Motor neuron (in vitro differentiated cells): Measurements from ENCODE around the gene SLC16A12. TPM values are rescaled to one million over a fixed set of nuclear protein-coding genes. Genes with fewer than 3 reads are reported as not detected.

Experiments
- ATAC-seq, 8 experiments: fragments of 200-7000 bp; cut with Tn5 transposase; replicated peaks in 6 of 8; 2 replicates each; pipeline ENCODE4 v1.8.0; 2021; ENCODE audit warnings: mild to moderate bottlenecking in 8 of 8, moderate library complexity in 8 of 8
- H3K27ac ChIP-seq, 2 donors: fragments of 250-450 bp; sonication (Bioruptor Pico); 2 replicates each; pipeline ENCODE4 v1.9.0; 2021; ENCODE audit warnings: antibody characterized with exemption in 2 of 2, mild to moderate bottlenecking in 2 of 2, moderate library complexity in 1 of 2
- H3K4me1 ChIP-seq, 2 donors: fragments of 250-450 bp; sonication (Bioruptor Pico); replicated peaks in 1 of 2; 2 replicates each; pipeline ENCODE4 v1.6.1; 2021; ENCODE audit warnings: antibody characterized with exemption in 2 of 2, mild to moderate bottlenecking in 2 of 2, moderate library complexity in 1 of 2
- H3K4me3 ChIP-seq, 5 donors: fragments of 250-450 bp; sonication (Bioruptor Pico); 2 replicates each; pipeline ENCODE4 v1.9.0; 2021; ENCODE audit warnings: antibody characterized with exemption in 5 of 5, mild to moderate bottlenecking in 5 of 5, moderate library complexity in 4 of 5
- WGBS, 10 experiments: fragments of 450-650 bp; shearing (Covaris generic); methylation state at CpG; one replicate each; pipeline ENCODE4 v1.0.0; 2022; 5-methylcytosine and 5-hydroxymethylcytosine counted together
- in situ Hi-C, 9 experiments: fragments of 400-800 bp; cut with MboI; loops; one replicate each; pipeline ENCODE4 v1.15.0; 2021; ENCODE audit warnings: low sequenced_read_pairs in 9 of 9, low pct_unique_long_range_greater_than_20kb in 2 of 9; ENCODE audit not compliant: unreplicated experiment in 9 of 9
- total RNA-seq, 8 experiments: library from RNA; unstranded; fragments of 300-600 nt; gene quantifications; 2 replicates each; pipeline versions ENCODE4 v1.2.3 to v1.2.4, GENCODE V29; 2022

SLC16A12 gene
- total RNA-seq, 8 experiments from 2014 or later: under 0.01 to 15.8 (median 0.14) TPM; not detected in 3

DNA sequence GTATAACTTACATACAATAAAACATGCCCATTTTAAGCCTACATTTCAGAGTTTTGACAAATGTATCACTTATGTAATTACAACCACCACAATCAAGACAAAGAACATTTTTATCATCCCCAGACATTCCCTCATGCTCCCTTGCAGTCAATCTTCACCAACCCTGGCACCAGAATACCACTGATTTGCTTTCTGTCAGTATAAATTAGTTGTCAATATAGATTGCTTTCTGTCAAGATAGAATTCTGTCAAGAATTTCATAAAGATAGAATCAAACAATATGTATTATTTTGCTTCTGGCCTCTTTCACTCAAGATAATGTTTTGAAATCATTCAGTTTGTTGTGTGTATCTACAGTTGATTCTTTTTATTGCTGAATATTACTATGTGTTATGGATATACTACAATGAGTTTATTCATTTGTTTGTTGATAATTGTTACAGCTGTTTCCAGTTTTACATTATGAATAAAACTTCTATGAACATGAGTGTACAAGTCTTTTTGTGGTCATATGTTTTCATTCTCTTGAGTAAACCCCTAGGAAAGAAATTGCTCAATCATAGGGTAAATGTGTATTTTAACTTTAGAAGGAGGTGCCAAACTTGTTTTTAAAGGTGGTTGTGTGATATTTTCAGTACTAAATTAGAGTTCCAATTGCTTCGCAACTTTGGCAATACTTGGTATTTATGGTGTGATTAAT, 64.1 kb downstream of the SLC16A12 start:
- H3K4me1 ChIP-seq: peaks cover 0 to 8% of the 10 kb centered on the region in 2 donors
- 86 to 100% (median 100%) methylated on average over 1 of the region's 1 CpG; no CpG with 5 or more reads in 2 of the 10 experiments for WGBS, 10 experiments
- H3K27ac ChIP-seq: no peak overlapping the region
- in situ Hi-C loops: no loop called here
- no peak for ATAC-seq
- H3K4me3 ChIP-seq: no peak overlapping the region

DNA sequence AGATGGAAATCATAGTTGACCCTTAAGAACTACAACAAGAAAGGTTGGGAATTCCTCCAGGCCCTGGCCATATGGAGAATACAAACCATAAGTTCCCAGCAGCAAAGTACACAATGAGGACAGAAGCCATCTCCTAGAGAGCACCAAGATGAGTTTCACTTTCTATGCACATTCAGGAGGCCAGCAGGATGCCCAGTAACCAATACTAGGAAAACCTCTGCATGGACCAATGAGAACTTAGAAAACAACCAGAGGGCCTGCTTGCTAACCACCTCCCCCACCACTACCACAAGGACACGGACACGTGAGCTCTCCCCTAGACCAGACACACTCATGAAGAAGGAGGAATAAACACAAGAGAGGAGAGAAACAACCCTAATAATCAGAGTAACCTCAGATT, 64.8 kb downstream of the SLC16A12 start:
- in situ Hi-C loops: no loop called here
- peak in 2 of 8 experiments; percentile 16 to 30 for ATAC-seq
- H3K4me1 ChIP-seq: peaks cover 0 to 8% of the 10 kb centered on the region in 2 donors
- 60 to 100% (median 82%) methylated on average over 1 to 2 of the region's 2 CpGs; no CpG with 5 or more reads in 4 of the 10 experiments for WGBS, 10 experiments
- H3K27ac ChIP-seq: no peak overlapping the region
- H3K4me3 ChIP-seq: no peak overlapping the region

DNA sequence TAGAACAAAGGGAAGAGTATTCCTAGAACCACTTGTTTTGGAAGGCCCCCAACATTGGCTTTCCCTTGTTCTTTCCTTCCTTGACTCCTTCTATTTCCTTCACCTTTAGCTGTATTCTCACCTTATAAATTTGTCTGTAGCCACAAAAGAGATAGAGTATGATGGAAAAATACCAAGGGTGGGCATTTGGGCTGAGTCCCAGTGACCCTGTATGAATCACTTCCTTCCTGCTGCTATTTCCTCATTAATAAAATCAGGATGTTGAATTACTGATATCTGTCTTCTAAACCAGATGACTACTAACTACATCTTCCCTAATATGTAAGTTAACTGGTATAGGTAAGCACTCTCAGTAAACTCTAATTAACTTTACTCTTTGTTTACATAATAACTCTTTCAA, 65.9 kb downstream of the SLC16A12 start:
- in situ Hi-C loops: no loop called here
- ATAC-seq: no peak
- Histone ChIP-seq H3K27ac (no peak overlapping the region), H3K4me1 (peaks cover 0 to under 1% of the 10 kb centered on the region in 2 donors), H3K4me3 (no peak overlapping the region)

DNA sequence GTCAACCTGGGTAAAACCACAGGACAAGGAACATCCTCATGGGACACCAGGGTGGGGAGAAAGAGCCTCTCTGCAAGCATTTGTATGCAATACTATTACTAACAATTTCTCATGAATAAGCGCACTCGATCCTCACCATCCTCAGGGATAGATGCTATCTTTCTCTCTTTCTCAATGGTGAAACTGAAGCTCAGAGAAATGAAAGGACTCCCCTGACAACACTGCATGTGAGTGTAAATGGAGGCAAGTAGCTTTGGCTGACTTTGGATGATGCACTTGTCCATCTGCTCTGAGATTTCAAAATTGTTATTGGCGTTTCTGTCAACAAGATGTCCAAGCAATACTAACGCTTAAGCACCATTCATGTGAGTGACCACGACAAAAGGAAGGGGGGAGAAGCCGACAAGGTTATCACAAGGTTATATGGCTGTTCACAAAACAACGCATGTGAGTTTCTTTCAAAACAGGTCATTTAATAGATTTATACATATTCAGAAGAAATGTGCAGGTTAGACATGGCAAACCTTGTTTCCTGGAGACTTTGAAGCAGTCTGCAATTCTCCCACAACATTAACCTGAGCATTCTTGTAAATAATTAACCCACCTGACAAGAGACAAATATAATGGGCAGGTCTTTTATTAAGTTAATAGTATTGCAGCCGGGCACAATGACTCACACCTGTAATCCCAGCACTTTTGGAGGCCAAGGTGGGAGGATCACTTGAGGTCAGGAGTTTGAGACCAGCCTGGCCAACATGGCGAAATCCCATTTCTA, 67.0 kb downstream of the SLC16A12 start:
- ATAC-seq: no peak
- in situ Hi-C loops: no loop called here
- H3K4me3 ChIP-seq: no peak overlapping the region
- no peaks in the 10 kb centered on the region for H3K4me1 ChIP-seq
- no peak overlapping the region for H3K27ac ChIP-seq
- 80 to 100% (median 94%) methylated on average over 4 to 9 of the region's 9 CpGs; no CpG with 5 or more reads in 1 of the 10 experiments for WGBS, 10 experiments

DNA sequence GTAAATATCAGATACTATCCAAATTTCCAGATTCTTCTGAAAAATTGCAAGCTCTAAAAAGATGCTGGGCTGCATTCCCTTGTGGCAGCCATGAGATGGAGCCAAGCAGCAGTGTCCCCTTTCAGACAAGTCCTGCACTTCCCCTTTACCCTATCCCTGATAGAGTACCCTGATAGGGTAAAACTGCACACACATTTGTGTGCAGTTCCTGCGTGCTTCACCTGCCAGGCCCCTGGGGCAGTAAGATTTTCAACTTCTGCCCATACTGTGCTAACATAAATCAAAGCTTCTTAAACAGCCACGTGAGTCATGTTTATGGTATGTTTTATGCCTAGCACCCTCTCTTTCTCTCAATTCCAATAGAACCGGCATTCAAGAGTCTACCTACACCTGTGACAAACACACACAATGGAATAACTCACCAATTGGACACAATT, 68.8 kb downstream of the SLC16A12 start:
- H3K27ac ChIP-seq: no peak overlapping the region
- WGBS, 10 experiments: 13 to 81% (median 64%) methylated on average over 1 to 3 of the region's 3 CpGs
- in situ Hi-C loops: no loop called here
- H3K4me3 ChIP-seq: no peak overlapping the region
- ATAC-seq: peak in 4 of 8 experiments; percentile 60 to 72 (median 64)
- no peaks in the 10 kb centered on the region for H3K4me1 ChIP-seq

DNA sequence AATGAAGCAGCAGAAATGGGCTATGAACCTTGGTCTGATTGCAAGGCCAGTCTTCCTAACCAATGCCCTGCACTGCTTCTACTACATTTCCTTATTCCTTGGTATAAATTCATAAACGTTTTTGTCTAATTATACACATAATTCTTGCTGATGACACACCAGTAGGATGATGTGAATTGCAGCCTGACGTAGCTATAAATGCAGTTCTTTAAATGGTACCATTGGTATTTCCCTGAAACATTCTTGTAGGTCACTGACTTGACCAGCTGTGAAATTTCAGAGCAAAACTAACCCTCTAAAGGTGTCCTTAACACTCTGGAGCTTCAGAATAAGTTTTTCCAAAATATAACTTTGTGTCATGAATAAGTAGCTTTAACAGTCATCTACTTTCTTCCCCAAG, 70.2 kb downstream of the SLC16A12 start:
- ATAC-seq: no peak
- Histone ChIP-seq H3K4me1 (no peaks in the 10 kb centered on the region), H3K4me3 (no peak overlapping the region), H3K27ac (no peak overlapping the region)
- WGBS, 10 experiments: 0 to 67% (median 38%) methylated on average over 1 to 2 of the region's 2 CpGs; no CpG with 5 or more reads in 3 of the 10 experiments
- in situ Hi-C loops: no loop called here

DNA sequence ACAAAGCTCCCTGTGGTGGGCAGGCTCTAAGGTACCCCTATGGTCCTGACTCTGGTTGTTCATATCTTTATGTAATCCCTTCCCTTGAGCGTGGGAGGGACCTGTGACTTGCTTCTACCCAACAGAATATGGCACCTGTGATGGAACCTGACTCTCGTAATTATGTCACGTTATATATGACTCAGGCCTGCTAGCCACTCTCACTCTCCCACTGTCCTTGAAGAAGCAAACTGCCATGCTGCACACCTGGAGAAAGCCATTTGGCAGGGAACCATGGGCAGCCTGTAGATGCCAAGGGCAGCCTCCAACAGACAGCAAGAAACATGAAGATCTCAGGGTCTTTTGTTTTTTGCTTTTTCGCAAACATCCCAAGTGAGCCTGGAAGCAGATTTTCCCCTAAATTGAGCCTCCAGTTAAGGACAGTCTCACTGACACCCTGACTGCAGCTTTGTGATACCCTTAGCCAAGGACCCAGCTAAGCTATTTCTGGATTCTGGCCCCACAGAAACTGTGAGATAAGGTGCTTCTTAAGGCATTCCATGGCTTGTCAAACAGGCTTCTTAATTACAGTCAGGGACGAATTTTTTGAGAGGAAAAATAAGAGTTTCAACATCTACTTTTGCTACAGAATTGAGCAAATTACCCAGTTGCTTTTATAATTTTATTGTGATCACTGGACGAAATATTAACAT, 71.4 kb downstream of the SLC16A12 start:
- Histone ChIP-seq H3K4me1 (no peaks in the 10 kb centered on the region), H3K4me3 (no peak overlapping the region), H3K27ac (no peak overlapping the region)
- in situ Hi-C loops: no loop called here
- 0 to 90% (median 65%) methylated on average over 1 to 6 of the region's 6 CpGs; no CpG with 5 or more reads in 1 of the 10 experiments for WGBS, 10 experiments
- ATAC-seq: no peak

DNA sequence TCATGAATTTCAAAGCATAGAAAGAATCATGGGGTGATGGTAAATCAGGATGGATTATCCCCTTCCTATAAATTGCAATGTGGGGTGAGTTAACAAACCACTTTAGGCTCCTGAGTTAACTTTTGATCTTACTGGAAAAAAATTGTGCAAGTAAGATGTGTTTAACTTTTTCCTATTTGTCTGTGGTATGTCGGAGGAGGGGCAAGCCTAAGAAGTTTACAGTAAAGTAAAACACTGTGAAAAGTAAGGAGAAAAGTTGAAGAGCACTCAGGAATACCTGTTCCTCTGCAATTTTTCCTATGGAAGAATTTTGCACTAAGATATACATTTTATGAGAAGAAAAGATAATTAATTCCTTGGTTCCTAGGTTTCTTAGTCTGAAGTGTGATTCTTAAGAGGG, 76.6 kb downstream of the SLC16A12 start:
- in situ Hi-C loops: no loop called here
- H3K4me3 ChIP-seq: no peak overlapping the region
- H3K27ac ChIP-seq: no peak overlapping the region

DNA sequence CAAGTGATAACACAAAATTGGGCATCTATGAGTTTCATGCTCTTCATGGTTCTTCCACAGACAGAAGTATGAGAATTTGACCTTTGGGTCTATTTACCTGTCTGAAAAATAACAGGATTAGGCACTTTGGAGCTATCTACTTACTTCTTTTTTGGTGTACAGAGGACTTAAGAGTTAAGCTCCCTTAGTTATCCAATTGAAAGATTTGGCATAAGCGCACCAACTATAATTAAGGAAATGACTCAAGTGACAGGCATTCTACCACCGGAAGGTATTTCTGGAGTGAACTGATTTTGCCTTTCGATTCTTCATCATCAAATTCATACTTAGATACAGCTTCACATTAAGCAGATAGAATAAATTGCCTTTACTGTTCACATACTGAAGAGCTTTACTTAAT, 77.1 kb downstream of the SLC16A12 start:
- no peak for ATAC-seq
- 0 to 100% (median 68%) methylated on average over 1 to 3 of the region's 3 CpGs; no CpG with 5 or more reads in 1 of the 10 experiments for WGBS, 10 experiments
- H3K4me1 ChIP-seq: no peaks in the 10 kb centered on the region
- no peak overlapping the region for H3K27ac ChIP-seq
- in situ Hi-C loops: no loop called here
- H3K4me3 ChIP-seq: no peak overlapping the region

More for the DNA sequence above, 76.6 kb downstream of the SLC16A12 start:
- no peaks in the 10 kb centered on the region for H3K4me1 ChIP-seq
- ATAC-seq: no peak
- WGBS, 10 experiments: 43 to 93% (median 67%) methylated on average over 1 of the region's 1 CpG; no CpG with 5 or more reads in 4 of the 10 experiments

DNA sequence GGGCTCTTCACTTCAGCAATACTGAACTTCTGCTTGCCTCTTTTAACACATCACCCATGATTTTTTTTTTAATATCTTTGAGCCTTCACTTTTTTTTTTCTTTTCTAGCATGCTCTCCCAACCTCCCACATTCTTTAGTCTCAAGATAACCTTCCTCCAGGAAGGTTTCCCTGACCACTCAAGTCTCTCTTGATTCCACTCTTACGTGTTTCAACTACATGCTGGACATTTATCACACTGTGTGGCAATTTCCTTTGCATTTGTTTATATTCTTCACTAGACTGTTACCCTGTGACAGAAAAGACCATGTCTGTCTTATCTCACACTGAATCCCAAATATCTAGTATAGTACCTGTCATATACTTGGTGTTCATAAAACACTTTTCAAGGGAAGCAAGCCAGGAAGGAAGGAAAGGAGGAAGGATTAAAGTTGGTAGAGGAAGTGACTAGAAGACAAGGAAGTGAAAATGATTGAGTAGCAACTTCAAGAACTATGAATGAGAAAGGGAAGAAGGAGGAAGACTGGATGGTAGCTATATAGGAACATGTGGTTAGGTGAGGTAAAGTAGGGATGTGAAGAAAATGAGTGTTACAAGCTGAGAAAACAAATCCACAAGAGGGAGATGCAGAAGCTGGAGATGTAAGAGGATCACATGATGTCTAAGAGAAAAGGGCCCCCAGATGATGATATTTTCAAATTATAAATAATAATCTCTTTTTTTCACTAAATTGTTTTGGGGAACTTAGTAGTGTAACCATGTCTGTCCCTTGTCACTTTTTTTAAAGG, 80.6 kb downstream of the SLC16A12 start:
- in situ Hi-C loops: no loop called here
- no peak overlapping the region for H3K27ac ChIP-seq
- ATAC-seq: no peak
- H3K4me3 ChIP-seq: no peak overlapping the region
- H3K4me1 ChIP-seq: no peaks in the 10 kb centered on the region
- whole genome bisulfite sequencing, 10 experiments: 67 to 100% (median 90%) methylated on average over 1 of the region's 1 CpG; no CpG with 5 or more reads in 2 of the 10 experiments

DNA sequence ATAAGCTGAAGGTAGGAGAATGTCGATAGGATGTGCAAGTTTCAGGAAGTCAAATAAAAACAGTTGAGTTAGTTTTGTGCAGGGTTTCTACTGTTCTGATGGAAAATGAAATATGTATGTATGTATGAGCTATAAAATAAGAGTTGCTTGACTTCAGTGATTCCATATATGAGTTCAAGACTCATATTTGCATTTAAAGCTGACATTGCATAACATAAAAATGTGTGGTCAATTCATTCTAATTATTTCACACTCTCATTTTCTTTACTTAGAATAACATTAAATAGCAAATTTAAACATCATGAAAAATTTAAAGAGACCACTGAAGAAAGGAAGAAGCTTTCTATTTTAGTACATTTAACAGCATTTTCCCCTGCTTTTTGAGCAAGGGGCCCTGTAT, 83.2 kb downstream of the SLC16A12 start:
- peak in 1 of 8 experiments; percentile 44 for ATAC-seq
- no peak overlapping the region for H3K27ac ChIP-seq
- WGBS, 10 experiments: 44 to 100% (median 78%) methylated on average over 1 of the region's 1 CpG; no CpG with 5 or more reads in 4 of the 10 experiments
- no peaks in the 10 kb centered on the region for H3K4me1 ChIP-seq
- in situ Hi-C loops: no loop called here
- no peak overlapping the region for H3K4me3 ChIP-seq

DNA sequence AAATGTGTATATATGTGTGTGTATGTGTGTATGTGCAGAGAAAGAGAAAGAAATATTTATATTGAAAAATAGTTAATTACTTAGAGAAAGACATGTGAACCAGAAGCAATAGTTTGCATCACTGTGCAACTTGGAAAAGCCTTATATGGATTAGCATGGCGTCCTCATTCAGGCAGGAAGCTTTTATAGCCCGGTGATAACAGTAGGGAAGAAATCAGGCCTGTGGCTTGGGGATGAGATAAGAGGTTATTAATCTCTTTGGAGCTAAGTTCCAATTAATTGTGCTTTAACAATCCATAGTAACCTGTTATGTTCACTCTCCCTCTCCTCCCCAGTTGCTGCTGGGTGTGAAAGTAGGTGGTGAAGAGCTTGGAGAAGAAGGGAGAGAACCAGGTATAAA, 84.5 kb downstream of the SLC16A12 start:
- no peak for ATAC-seq
- in situ Hi-C loops: no loop called here
- H3K4me3 ChIP-seq: no peak overlapping the region
- no peaks in the 10 kb centered on the region for H3K4me1 ChIP-seq
- H3K27ac ChIP-seq: no peak overlapping the region
- WGBS, 10 experiments: 71 to 100% (median 90%) methylated on average over 2 of the region's 2 CpGs; no CpG with 5 or more reads in 3 of the 10 experiments
